ENCODE results near the gene ADAM17.
"Not testable (repeated sequence)": the region's sequence is repeated elsewhere in the genome, so short reads cannot be mapped to it uniquely, and the experiment has no call there.

Gene ADAM17

DNA sequence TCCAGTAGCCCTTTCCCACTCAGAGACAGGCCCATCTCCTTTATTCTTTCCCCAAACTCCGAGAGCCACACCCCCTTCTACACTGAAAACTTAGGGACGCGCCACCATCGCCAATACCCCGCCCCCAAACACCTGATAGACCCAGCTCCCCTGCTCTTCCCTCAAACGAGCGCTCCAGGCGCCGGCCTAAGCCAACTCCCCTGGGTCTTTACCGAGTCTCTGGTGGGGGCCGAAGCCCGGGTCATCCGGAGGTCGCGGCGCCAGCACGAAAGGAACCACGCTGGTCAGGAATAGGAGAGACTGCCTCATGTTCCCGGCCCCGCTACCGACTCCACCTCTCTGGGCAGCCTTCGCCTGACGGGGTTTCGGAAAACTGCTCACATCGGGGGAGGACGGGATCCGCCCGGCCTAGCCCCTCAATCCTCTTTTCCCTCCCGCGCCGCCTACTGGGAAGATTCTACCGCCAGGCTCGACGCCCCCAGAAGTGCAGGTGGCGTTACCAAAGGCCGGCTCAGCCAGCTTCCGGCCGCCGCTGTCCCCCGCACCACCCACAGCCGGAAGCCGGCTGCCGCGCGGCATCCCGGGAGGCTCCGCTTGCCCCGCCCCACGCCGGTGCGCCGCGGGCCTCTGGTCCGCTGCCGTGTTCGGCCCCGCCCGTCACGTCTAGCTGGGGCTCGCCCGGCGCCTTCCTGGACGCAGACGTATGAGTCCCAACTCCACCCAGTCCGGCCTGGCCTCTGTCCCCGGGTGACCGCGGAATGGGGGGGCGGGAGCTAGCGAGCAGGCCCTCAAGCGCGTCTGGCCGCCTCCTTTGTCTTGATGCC lies at the start of gene ADAM17:
Gene ADAM17 (minus strand): TSS at position 534 of the 824 bp plus-strand sequence. CDS start 225 bp downstream, at position 309.
- peaks cover 0 to 11% of the 10 kb centered on the region in 2 donors for H3K36me3 ChIP-seq (ENCODE audit: control insufficient read depth in 1 of 2, insufficient read depth in 2 of 2, low read length in 2 of 2)
- peak within 1 kb of the TSS; percentile 84 to 90 for H3K4me3 ChIP-seq (ENCODE audit: low read depth in 1 of 2, low read length in 2 of 2)
- H3K4me1 ChIP-seq (ENCODE audit: control insufficient read depth in 1 of 2, insufficient read depth in 2 of 2, low read length in 2 of 2): peaks cover 10 to 21% of the 10 kb centered on the region in 2 donors
- no peaks in the 10 kb centered on the region for H3K27me3 ChIP-seq (ENCODE audit: low read depth, low read length)
- peak within 1 kb of the TSS; percentile 98 for H3K27ac ChIP-seq (ENCODE audit: low read length)
- H3K9me3 ChIP-seq (ENCODE audit: control insufficient read depth in 1 of 2, low read length in 2 of 2): no peaks in the 10 kb centered on the region

DNA sequence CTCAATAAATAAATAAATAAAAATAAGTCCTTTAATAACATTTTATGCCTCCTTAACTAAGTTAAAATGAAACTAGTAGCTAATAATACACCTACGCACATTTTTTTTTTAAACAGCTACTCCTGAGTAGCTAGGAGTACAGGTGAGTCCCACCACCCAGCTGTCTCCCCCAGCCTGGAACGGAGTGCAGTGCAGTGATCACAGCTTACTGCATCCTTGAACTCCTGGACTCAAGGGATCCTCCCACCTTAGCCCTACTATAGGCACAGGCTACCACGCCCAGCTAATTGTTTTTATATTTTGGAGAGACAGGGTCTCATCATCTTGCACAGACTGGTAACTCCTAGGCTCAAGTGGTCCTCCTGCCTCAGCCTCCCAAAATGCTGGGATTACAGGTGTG lies 46.8 kb upstream of the ADAM17 start:
- no peaks in the 10 kb centered on the region for H3K27me3 ChIP-seq (ENCODE audit: low read depth, low read length)
- H3K36me3 ChIP-seq (ENCODE audit: control insufficient read depth in 1 of 2, insufficient read depth in 2 of 2, low read length in 2 of 2): peaks cover 0 to 22% of the 10 kb centered on the region in 2 donors
- H3K9me3 ChIP-seq (ENCODE audit: control insufficient read depth in 1 of 2, low read length in 2 of 2): peaks cover 4 to 10% of the 10 kb centered on the region in 2 donors
- no peak overlapping the region for H3K27ac ChIP-seq (ENCODE audit: low read length)
- H3K4me3 ChIP-seq (ENCODE audit: low read depth in 1 of 2, low read length in 2 of 2): no peak overlapping the region
- no peaks in the 10 kb centered on the region for H3K4me1 ChIP-seq (ENCODE audit: control insufficient read depth in 1 of 2, insufficient read depth in 2 of 2, low read length in 2 of 2)

DNA sequence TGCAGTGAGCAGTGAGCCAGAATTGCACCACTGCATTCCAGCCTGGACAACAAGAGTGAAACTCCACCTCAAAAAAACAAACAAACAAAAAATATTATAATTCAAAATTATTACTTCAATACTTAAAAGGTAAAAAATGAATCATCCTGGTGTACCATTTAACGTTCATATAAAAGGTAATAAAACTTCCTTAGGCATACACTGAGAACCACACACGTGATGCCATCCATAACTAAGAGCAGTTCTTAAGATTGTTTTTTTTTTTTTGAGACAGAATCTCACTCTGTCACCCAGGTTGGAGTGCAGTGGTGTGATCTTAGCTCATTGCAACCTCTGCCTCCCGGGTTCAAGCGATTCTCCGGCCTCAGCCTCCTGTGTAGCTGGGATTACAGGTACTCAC lies 45.8 kb upstream of the ADAM17 start:
- H3K4me1 ChIP-seq (ENCODE audit: control insufficient read depth in 1 of 2, insufficient read depth in 2 of 2, low read length in 2 of 2): no peaks in the 10 kb centered on the region
- H3K27ac ChIP-seq (ENCODE audit: low read length): no peak overlapping the region
- no peaks in the 10 kb centered on the region for H3K27me3 ChIP-seq (ENCODE audit: low read depth, low read length)
- H3K9me3 ChIP-seq (ENCODE audit: control insufficient read depth in 1 of 2, low read length in 2 of 2): peaks cover 4 to 10% of the 10 kb centered on the region in 2 donors
- peaks cover 0 to 22% of the 10 kb centered on the region in 2 donors for H3K36me3 ChIP-seq (ENCODE audit: control insufficient read depth in 1 of 2, insufficient read depth in 2 of 2, low read length in 2 of 2)
- H3K4me3 ChIP-seq (ENCODE audit: low read depth in 1 of 2, low read length in 2 of 2): no peak overlapping the region

DNA sequence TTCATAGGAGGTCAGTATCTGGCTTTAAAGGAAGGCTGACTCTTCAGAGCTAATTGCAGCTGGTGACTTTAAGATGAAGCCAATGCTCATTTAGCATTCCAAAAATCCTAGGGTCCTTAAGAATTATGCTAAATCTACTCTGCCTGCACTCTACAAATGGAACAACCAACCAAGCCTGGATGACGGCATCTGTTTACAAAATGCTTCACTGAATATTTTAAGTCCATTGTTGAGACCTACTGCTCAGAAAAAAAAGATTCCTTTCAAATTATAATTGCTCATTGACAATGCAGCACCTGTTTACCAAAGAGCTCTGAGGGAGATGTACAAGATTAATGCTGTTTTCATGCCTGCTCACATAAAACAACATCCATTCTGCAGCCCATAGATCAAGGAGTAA lies 43.8 kb upstream of the ADAM17 start:
- H3K27me3 ChIP-seq (ENCODE audit: low read depth, low read length): no peaks in the 10 kb centered on the region
- peaks cover 0 to 22% of the 10 kb centered on the region in 2 donors for H3K36me3 ChIP-seq (ENCODE audit: control insufficient read depth in 1 of 2, insufficient read depth in 2 of 2, low read length in 2 of 2)
- no peak overlapping the region for H3K27ac ChIP-seq (ENCODE audit: low read length)

DNA sequence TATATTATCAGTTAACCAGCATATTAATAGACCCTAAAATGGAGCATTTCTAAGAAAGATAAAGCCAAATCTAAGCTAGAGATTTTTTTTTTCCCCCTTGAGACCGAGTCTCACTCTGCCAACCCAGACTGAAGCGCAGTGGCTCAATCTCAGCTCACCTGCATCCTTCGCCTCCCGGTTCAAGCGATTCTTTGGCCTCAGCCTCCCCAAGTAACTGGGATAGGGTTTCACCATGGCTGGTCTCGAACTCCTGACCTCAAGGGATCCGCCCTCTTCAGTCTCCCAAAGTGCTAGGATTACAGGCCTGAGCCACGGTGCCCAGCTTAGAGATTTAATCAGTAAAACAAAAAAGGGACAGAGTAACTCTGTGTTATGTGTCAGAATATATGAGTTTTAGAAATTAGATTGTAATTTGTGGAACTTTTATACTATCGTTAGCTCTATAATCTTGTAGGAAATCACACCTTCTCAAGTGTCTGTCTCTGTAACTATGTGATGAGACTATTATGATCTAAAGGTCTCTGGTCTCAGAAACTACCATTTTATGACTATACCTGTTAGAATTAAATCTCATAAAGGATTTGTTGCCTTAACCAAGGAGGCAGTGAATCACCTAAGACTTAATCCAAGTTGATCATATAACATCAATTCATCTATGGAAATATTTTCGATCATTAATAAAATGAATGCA lies 41.1 kb upstream of the ADAM17 start:
- no peak overlapping the region for H3K4me3 ChIP-seq (ENCODE audit: low read depth in 1 of 2, low read length in 2 of 2)
- H3K4me1 ChIP-seq (ENCODE audit: control insufficient read depth in 1 of 2, insufficient read depth in 2 of 2, low read length in 2 of 2): peaks cover 4 to 14% of the 10 kb centered on the region in 2 donors

More for the DNA sequence above, 43.8 kb upstream of the ADAM17 start:
- Histone ChIP-seq H3K9me3 (ENCODE audit: control insufficient read depth in 1 of 2, low read length in 2 of 2) (peaks cover 4 to 10% of the 10 kb centered on the region in 2 donors), H3K4me3 (ENCODE audit: low read depth in 1 of 2, low read length in 2 of 2) (peak overlapping the region in 1 of 2 donors; percentile 17), H3K4me1 (ENCODE audit: control insufficient read depth in 1 of 2, insufficient read depth in 2 of 2, low read length in 2 of 2) (peaks cover 2 to 4% of the 10 kb centered on the region in 2 donors)

DNA sequence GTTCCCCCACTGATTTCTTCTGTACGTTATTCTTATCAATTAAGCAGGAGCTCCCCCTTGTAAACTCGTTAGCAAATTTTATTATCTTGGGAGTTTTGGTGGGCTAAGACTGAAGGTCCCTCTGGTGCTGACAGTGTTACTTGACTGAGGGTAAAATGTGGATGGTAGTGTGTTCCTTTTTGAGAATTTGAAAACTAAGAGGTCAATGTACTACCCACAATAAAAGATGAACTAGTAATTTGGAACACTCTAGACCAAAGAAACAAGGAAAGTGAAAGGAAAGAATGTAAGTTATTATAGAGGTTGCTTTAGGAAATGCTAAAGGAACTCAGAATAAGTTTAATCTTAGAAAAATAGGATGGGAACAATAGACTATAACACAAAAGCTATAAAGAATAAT lies 40.1 kb upstream of the ADAM17 start:
- Histone ChIP-seq H3K9me3 (ENCODE audit: control insufficient read depth in 1 of 2, low read length in 2 of 2) (peaks cover 4 to 10% of the 10 kb centered on the region in 2 donors), H3K4me1 (ENCODE audit: control insufficient read depth in 1 of 2, insufficient read depth in 2 of 2, low read length in 2 of 2) (peaks cover 4 to 14% of the 10 kb centered on the region in 2 donors), H3K4me3 (ENCODE audit: low read depth in 1 of 2, low read length in 2 of 2) (no peak overlapping the region), H3K27me3 (ENCODE audit: low read depth, low read length) (no peaks in the 10 kb centered on the region), H3K36me3 (ENCODE audit: control insufficient read depth in 1 of 2, insufficient read depth in 2 of 2, low read length in 2 of 2) (peaks cover 3 to 18% of the 10 kb centered on the region in 2 donors), H3K27ac (ENCODE audit: low read length) (no peak overlapping the region)

More for the DNA sequence above, 41.1 kb upstream of the ADAM17 start:
- Histone ChIP-seq H3K27ac (ENCODE audit: low read length) (no peak overlapping the region), H3K36me3 (ENCODE audit: control insufficient read depth in 1 of 2, insufficient read depth in 2 of 2, low read length in 2 of 2) (peaks cover 0 to 22% of the 10 kb centered on the region in 2 donors), H3K27me3 (ENCODE audit: low read depth, low read length) (no peaks in the 10 kb centered on the region), H3K9me3 (ENCODE audit: control insufficient read depth in 1 of 2, low read length in 2 of 2) (peaks cover 4 to 10% of the 10 kb centered on the region in 2 donors)

DNA sequence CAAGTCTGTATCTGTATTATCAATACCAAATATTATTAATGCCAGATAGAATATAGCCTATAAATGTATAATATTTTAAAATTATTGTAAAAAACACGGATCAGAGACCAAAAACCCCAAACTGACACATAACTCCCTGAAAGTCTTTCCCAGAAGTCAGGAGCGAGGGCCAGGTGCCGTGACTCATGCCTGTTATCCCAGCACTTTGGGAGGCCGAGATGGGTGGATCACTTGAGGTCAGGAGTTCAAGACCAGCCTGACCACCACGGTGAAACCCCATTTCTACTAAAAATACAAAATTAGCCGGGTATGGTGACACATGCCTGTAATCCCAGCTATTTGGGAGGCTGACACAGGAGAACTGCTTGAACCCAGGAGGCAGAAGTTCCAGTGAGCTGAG lies 39.6 kb upstream of the ADAM17 start:
- H3K27me3 ChIP-seq (ENCODE audit: low read depth, low read length); H3K4me3 ChIP-seq (ENCODE audit: low read depth in 1 of 2, low read length in 2 of 2): not testable (repeated sequence)
- Histone ChIP-seq H3K9me3 (ENCODE audit: control insufficient read depth in 1 of 2, low read length in 2 of 2) (peaks cover 4 to 10% of the 10 kb centered on the region in 2 donors), H3K4me1 (ENCODE audit: control insufficient read depth in 1 of 2, insufficient read depth in 2 of 2, low read length in 2 of 2) (peaks cover 4 to 14% of the 10 kb centered on the region in 2 donors), H3K36me3 (ENCODE audit: control insufficient read depth in 1 of 2, insufficient read depth in 2 of 2, low read length in 2 of 2) (peaks cover 7 to 13% of the 10 kb centered on the region in 2 donors), H3K27ac (ENCODE audit: low read length) (peak overlapping the region; percentile 67)

DNA sequence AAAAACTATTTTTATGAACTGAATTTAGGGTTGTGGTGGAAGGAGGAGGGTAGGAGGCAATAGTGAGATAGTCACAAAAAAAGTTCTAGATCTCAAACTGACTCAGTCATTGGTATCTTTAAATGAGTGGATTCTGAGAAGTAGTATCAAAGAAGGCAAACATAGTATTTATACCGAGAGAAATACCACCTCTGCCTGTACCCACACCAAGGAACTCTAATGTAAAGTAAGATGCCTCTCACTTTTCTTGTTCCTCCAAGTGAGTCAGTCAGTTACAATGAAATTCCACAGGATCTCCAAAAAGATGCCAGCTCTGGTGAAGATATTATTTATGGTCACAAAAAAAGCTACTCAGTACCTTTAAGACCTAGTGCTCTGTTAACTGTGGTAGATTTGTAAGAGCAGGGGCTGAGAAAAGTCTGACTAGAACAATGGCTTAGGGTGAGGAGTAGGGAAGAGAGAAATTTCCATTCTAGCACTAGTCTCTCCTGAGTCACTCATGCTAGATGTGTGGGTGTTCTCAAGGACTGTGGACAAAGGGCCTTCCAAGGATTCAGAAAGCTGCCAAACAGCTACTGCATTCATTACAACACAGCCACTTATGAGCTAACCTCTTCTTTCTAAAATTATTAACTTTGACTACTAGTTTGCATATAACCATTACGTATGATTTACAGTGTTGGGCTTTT lies 38.9 kb upstream of the ADAM17 start:
- peaks cover 5 to 13% of the 10 kb centered on the region in 2 donors for H3K36me3 ChIP-seq (ENCODE audit: control insufficient read depth in 1 of 2, insufficient read depth in 2 of 2, low read length in 2 of 2)
- no peak overlapping the region for H3K4me3 ChIP-seq (ENCODE audit: low read depth in 1 of 2, low read length in 2 of 2)
- peak overlapping the region; percentile 67 for H3K27ac ChIP-seq (ENCODE audit: low read length)
- H3K4me1 ChIP-seq (ENCODE audit: control insufficient read depth in 1 of 2, insufficient read depth in 2 of 2, low read length in 2 of 2): peaks cover 4 to 14% of the 10 kb centered on the region in 2 donors
- peaks cover under 1 to 5% of the 10 kb centered on the region in 2 donors for H3K9me3 ChIP-seq (ENCODE audit: control insufficient read depth in 1 of 2, low read length in 2 of 2)
- no peaks in the 10 kb centered on the region for H3K27me3 ChIP-seq (ENCODE audit: low read depth, low read length)

DNA sequence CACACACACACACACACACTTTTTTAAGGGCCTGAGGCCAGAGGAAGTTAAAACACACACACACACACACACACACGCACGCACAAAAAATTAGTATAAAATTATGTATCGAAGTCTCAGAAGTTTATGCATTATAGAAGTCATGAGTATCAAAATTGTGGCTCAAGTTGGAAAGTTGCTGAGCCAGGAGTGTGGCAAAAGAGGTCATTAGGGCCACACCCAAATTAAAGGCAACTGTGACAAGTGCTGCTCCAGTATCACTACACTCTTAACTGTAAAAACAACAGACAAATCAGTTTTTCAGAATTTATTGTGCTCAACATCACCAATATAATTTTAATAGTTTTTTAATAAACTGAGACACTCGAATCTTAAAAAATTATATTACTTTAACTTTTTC lies 38.3 kb upstream of the ADAM17 start:
- H3K27ac ChIP-seq (ENCODE audit: low read length): no peak overlapping the region
- peaks cover 0 to 13% of the 10 kb centered on the region in 2 donors for H3K36me3 ChIP-seq (ENCODE audit: control insufficient read depth in 1 of 2, insufficient read depth in 2 of 2, low read length in 2 of 2)
- H3K4me3 ChIP-seq (ENCODE audit: low read depth in 1 of 2, low read length in 2 of 2): no peak overlapping the region
- H3K9me3 ChIP-seq (ENCODE audit: control insufficient read depth in 1 of 2, low read length in 2 of 2): no peaks in the 10 kb centered on the region
- H3K4me1 ChIP-seq (ENCODE audit: control insufficient read depth in 1 of 2, insufficient read depth in 2 of 2, low read length in 2 of 2): peaks cover 4 to 14% of the 10 kb centered on the region in 2 donors
- no peaks in the 10 kb centered on the region for H3K27me3 ChIP-seq (ENCODE audit: low read depth, low read length)

DNA sequence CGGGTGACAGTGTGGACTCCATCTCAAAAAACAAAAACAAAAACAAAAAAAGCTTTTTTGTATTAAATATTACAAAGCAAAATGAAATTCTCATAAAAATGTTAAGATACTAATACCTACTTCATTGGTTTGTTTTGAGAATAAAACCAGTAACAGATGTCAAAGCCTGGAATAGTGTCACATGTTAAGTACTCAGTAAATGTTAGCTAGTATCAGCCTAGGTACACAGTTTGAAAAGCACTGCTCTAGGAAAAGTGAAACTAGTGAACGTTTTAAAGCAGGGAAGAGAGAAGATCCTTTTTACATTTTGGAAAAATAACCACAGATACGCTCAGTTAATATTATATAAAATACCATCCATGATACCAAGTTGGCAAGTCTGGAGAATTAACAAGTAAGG lies 37.1 kb upstream of the ADAM17 start:
- Histone ChIP-seq H3K27ac (ENCODE audit: low read length) (no peak overlapping the region), H3K9me3 (ENCODE audit: control insufficient read depth in 1 of 2, low read length in 2 of 2) (no peaks in the 10 kb centered on the region), H3K4me1 (ENCODE audit: control insufficient read depth in 1 of 2, insufficient read depth in 2 of 2, low read length in 2 of 2) (peaks cover 4 to 14% of the 10 kb centered on the region in 2 donors), H3K4me3 (ENCODE audit: low read depth in 1 of 2, low read length in 2 of 2) (no peak overlapping the region), H3K36me3 (ENCODE audit: control insufficient read depth in 1 of 2, insufficient read depth in 2 of 2, low read length in 2 of 2) (peaks cover 0 to 17% of the 10 kb centered on the region in 2 donors), H3K27me3 (ENCODE audit: low read depth, low read length) (no peaks in the 10 kb centered on the region)

DNA sequence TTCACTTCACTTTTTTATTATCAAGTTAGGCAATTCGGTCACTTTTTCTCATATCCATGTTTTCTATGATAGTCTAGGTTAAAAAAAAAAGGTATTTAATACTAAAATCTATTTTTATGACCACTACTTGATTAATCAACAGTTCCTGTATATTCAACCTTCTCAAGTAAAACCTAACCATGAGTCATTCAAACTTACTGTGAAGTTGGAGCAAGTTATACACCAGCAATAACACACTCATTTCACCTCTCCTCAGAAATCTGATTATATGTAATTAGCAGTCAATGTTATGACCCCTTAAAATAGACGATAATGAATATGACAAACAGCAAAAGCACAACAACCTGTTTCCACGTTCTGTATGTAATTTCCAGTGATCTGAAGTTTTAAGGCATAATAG lies 35.0 kb upstream of the ADAM17 start:
- Histone ChIP-seq H3K4me3 (ENCODE audit: low read depth in 1 of 2, low read length in 2 of 2) (no peak overlapping the region), H3K4me1 (ENCODE audit: control insufficient read depth in 1 of 2, insufficient read depth in 2 of 2, low read length in 2 of 2) (peaks cover 4 to 14% of the 10 kb centered on the region in 2 donors), H3K36me3 (ENCODE audit: control insufficient read depth in 1 of 2, insufficient read depth in 2 of 2, low read length in 2 of 2) (peaks cover 11 to 31% of the 10 kb centered on the region in 2 donors), H3K9me3 (ENCODE audit: control insufficient read depth in 1 of 2, low read length in 2 of 2) (no peaks in the 10 kb centered on the region), H3K27ac (ENCODE audit: low read length) (no peak overlapping the region), H3K27me3 (ENCODE audit: low read depth, low read length) (no peaks in the 10 kb centered on the region)

Measured in muscle layer of duodenum (tissue), 2 donors.